A673 (cell line): ENCODE results near the gene VPS13D. TPM values are rescaled to one million over a fixed set of nuclear protein-coding genes. Genes with fewer than 3 reads are reported as not detected.

Experiments
- BruUV-seq: library from RNA; stranded (reverse); fragments of 400-500 nt; replicated peaks from 2 replicates; lab custom pipeline; 2021; lab: Mats Ljungman, UMichigan
- CTCF ChIA-PET: fragments of 300-600 bp; sonication (Branson Sonifier 250); formaldehyde crosslinking; loops from one replicate; lab custom pipeline; 2022; ENCODE audit warnings: antibody characterized with exemption; lab: Charles Lee
- POLR2A ChIA-PET: fragments of 300-600 bp; sonication (Branson Sonifier 250); formaldehyde crosslinking; loops from one replicate; lab custom pipeline; 2022; ENCODE audit warnings: antibody characterized with exemption; ENCODE audit not compliant: low non-redundant PET; lab: Charles Lee
- DNase-seq: peaks from one replicate; pipeline ENCODE4 v3.0.0-alpha.2; 2015; ENCODE audit warnings: low spot score
- H3K27ac ChIP-seq: fragments of 200-600 bp; sonication (generic); 2 replicates; pipeline ENCODE4 v1.5.1; 2016; ENCODE audit warnings: mixed run types, low read depth, mild to moderate bottlenecking, mixed read lengths, antibody characterized with exemption, low read length; ENCODE audit not compliant: poor library complexity, severe bottlenecking
- H3K27me3 ChIP-seq: fragments of 200-600 bp; sonication (generic); replicated peaks from 2 replicates; pipeline ENCODE4 v1.6.1; 2017; ENCODE audit warnings: mixed run types, low read depth, mild to moderate bottlenecking, mixed read lengths, antibody characterized with exemption, low read length; ENCODE audit not compliant: insufficient read depth, poor library complexity
- H3K36me3 ChIP-seq: fragments of 200-600 bp; sonication (generic); 2 replicates; pipeline ENCODE4 v1.6.1; 2016; ENCODE audit warnings: mixed run types, mild to moderate bottlenecking, mixed read lengths, antibody characterized with exemption, low read length; ENCODE audit not compliant: insufficient read depth, poor library complexity, severe bottlenecking
- H3K4me1 ChIP-seq: fragments of 200-600 bp; sonication (generic); 2 replicates; pipeline ENCODE4 v1.6.1; 2017; ENCODE audit warnings: mixed run types, mild to moderate bottlenecking, mixed read lengths, antibody characterized with exemption, low read length; ENCODE audit not compliant: insufficient read depth, poor library complexity, severe bottlenecking
- H3K4me3 ChIP-seq: fragments of 200-600 bp; sonication (generic); 2 replicates; pipeline ENCODE4 v1.5.1; 2016; ENCODE audit warnings: low read depth, mixed run types, mild to moderate bottlenecking, mixed read lengths, low read length; ENCODE audit not compliant: poor library complexity, severe bottlenecking
- H3K9me3 ChIP-seq: fragments of 200-600 bp; sonication (generic); 2 replicates; pipeline ENCODE4 v1.6.1; 2016; ENCODE audit warnings: mixed run types, low read depth, mild to moderate bottlenecking, mixed read lengths, antibody characterized with exemption, low read length; ENCODE audit not compliant: poor library complexity, severe bottlenecking
- CTCF ChIP-seq: fragments of 300-800, 200-600 bp; sonication (generic); conservative IDR thresholded peaks from 2 replicates; pipeline ENCODE4 v1.5.1; 2017; ENCODE audit warnings: low read depth, mild to moderate bottlenecking, antibody characterized with exemption, low read length, moderate library complexity, mixed read lengths
- EZH2 ChIP-seq: fragments of 200-600 bp; sonication (generic); IDR thresholded peaks from 2 replicates; pipeline ENCODE4 v1.6.1; 2017; ENCODE audit warnings: borderline replicate concordance, low read depth, mild to moderate bottlenecking, mixed read lengths, antibody characterized with exemption, low read length; ENCODE audit not compliant: poor library complexity, severe bottlenecking
- intact Hi-C: fragments of 100-400 bp; cut with micrococcal nuclease; formaldehyde crosslinking; loops from one replicate; pipeline ENCODE4 v1.10.0; 2022; ENCODE audit not compliant: unreplicated experiment
- total RNA-seq: library from RNA; stranded (reverse); gene quantifications from 2 replicates; pipeline ENCODE4 v1.2.3, GENCODE V29; 2021

VPS13D gene
- total RNA-seq, 1 experiment from 2014 or later = 32.5 TPM

GRCh38 chr1:12186679-12186985, 43.2 kb upstream of the VPS13D start:
- no peak overlapping the region for H3K4me3 ChIP-seq
- POLR2A ChIA-PET = no interaction called here
- CTCF ChIA-PET = interaction anchor here (1.5 kb wide), 1 partner anchor 10 kb away, joined by 12 read pairs; no protein-coding TSS in a partner anchor
- H3K27me3 ChIP-seq = peaks cover 25% of the 10 kb centered on the region
- no TSS peak for BruUV-seq
- no peaks in the 10 kb centered on the region for H3K36me3 ChIP-seq
- no peaks in the 10 kb centered on the region for H3K4me1 ChIP-seq
- TF ChIP-seq CTCF (no peak), EZH2 (no peak)
- intact Hi-C loops = no loop called here
- no peak for DNase-seq
- H3K27ac ChIP-seq = no peak overlapping the region
- no peaks in the 10 kb centered on the region for H3K9me3 ChIP-seq

- H3K4me3 ChIP-seq = no peak overlapping the region
- no peaks in the 10 kb centered on the region for H3K36me3 ChIP-seq
- ChIA-PET POLR2A (no interaction called here), CTCF (no interaction called here)
- H3K9me3 ChIP-seq = no peaks in the 10 kb centered on the region
- intact Hi-C loops = no loop called here
- no peaks in the 10 kb centered on the region for H3K4me1 ChIP-seq
- TF ChIP-seq CTCF (no peak), EZH2 (no peak)
- no TSS peak for BruUV-seq
- H3K27me3 ChIP-seq = peaks cover 32% of the 10 kb centered on the region
- no peak for DNase-seq
- no peak overlapping the region for H3K27ac ChIP-seq
Measured at GRCh38 chr1:12188115-12188514, 41.7 kb upstream of the VPS13D start.

GRCh38 chr1:12188657-12189327, 41.0 kb upstream of the VPS13D start:
- Histone ChIP-seq H3K9me3 (no peaks in the 10 kb centered on the region), H3K27me3 (peaks cover 33% of the 10 kb centered on the region), H3K27ac (no peak overlapping the region), H3K4me3 (no peak overlapping the region), H3K36me3 (no peaks in the 10 kb centered on the region), H3K4me1 (no peaks in the 10 kb centered on the region)
- intact Hi-C loops = no loop called here
- ChIA-PET POLR2A (no interaction called here), CTCF (no interaction called here)
- no peak for TF ChIP-seq CTCF
- TF ChIP-seq EZH2 = no peak
- no peak for DNase-seq
- no TSS peak for BruUV-seq
